NB4 (cell line): ENCODE data around the gene PPP1R9A.

ENCODE experiments used
- DNase-seq: peaks from one replicate; pipeline ENCODE4 v3.0.0; 2010; ENCODE audit warnings: low read depth
- H3K4me3 ChIP-seq: one replicate; pipeline ENCODE4 v1.5.1; 2011; ENCODE audit warnings: mild to moderate bottlenecking, low read depth, low read length, moderate library complexity
- MYC ChIP-seq: IDR thresholded peaks from 2 replicates; pipeline ENCODE4 v1.6.1; 2011; ENCODE audit warnings: low read depth, low read length
- POLR2A ChIP-seq: IDR thresholded peaks from 2 replicates; pipeline ENCODE4 v1.6.1; 2011; ENCODE audit warnings: mild to moderate bottlenecking; ENCODE audit not compliant: insufficient read length; ENCODE audit errors: extremely low read depth
- TF ChIP-seq, protein P1 (sequence below): IDR thresholded peaks from one replicate; pipeline ENCODE4 v1.5.1; 2012; ENCODE audit warnings: low read depth, low read length
- TF ChIP-seq, protein P2 (sequence below): IDR thresholded peaks from 2 replicates; pipeline ENCODE4 v1.6.1; 2011; ENCODE audit warnings: low read depth, low read length

PPP1R9A gene

DNA sequence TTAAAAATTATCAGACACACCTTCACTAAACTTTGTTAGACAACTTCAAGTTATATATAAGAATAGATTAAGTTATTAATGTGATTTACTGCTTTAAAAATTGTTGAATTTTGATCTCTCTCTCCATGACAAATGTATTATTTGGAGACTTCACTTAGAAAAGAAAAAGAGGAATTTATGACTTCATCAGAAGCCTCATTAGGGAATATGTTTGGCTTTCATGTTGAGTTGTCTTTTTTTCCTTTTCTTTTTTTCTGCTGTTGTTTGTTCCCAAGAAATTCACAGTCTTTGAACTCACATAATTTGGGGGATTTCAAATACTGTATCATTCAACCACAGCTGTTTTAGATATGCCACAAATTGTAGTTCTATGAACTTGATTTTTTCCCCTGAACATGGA lies 149.5 kb downstream of the PPP1R9A start:
- no peak overlapping the region for H3K4me3 ChIP-seq
- TF ChIP-seq, protein P1, sequence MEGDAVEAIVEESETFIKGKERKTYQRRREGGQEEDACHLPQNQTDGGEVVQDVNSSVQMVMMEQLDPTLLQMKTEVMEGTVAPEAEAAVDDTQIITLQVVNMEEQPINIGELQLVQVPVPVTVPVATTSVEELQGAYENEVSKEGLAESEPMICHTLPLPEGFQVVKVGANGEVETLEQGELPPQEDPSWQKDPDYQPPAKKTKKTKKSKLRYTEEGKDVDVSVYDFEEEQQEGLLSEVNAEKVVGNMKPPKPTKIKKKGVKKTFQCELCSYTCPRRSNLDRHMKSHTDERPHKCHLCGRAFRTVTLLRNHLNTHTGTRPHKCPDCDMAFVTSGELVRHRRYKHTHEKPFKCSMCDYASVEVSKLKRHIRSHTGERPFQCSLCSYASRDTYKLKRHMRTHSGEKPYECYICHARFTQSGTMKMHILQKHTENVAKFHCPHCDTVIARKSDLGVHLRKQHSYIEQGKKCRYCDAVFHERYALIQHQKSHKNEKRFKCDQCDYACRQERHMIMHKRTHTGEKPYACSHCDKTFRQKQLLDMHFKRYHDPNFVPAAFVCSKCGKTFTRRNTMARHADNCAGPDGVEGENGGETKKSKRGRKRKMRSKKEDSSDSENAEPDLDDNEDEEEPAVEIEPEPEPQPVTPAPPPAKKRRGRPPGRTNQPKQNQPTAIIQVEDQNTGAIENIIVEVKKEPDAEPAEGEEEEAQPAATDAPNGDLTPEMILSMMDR, result no peak
- no peak for DNase-seq

DNA sequence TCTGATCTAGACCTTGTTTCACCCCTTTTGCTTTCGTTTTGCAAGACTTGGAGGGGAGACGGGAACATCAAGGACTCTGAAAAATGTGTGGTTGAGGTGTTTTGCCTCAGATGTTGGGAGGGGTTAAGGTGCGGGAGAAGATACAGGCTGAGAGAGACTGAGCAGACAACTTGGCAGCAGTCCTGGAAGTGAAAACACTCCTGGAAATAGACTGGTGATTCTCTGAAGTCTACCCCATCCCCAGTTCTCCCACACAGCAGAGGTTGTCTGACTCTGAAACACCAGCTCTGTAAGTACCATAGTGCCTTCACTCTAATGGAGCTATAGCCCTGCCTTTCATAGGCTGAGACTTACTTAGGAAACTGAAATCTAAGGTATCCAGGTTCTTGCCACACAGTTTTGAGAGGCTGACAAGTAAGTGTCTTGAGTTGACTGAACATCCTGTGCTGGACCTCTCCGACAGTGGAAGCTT lies 152.5 kb downstream of the PPP1R9A start:
- H3K4me3 ChIP-seq, result no peak overlapping the region
- TF ChIP-seq POLR2A, result no peak
- TF ChIP-seq, protein P2, sequence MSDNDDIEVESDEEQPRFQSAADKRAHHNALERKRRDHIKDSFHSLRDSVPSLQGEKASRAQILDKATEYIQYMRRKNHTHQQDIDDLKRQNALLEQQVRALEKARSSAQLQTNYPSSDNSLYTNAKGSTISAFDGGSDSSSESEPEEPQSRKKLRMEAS, result no peak
- no peak for TF ChIP-seq MYC
- TF ChIP-seq, protein P1, result no peak
- no peak for DNase-seq

DNA sequence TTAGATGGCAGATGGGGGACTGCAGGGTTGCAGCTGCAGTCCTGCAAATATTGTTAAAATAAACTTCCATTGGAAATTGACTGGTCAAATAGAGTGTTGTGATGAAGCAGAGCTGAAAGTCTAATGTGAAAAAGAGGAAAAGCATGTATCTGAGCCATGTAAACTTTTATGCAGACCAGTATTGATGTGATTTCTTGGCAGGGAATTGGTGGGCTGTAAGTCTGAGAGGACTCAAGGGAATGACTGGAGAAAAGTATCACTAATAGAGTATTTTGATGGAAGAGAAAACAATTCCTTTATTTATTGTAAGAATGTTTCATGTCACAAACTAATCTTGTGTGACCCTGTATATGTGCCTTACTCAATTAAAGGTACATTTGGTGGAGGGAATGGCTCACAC lies 155.5 kb downstream of the PPP1R9A start:
- TF ChIP-seq MYC, result no peak
- TF ChIP-seq POLR2A, result no peak
- TF ChIP-seq, protein P1, result no peak
- TF ChIP-seq, protein P2, result no peak
- DNase-seq, result no peak

DNA sequence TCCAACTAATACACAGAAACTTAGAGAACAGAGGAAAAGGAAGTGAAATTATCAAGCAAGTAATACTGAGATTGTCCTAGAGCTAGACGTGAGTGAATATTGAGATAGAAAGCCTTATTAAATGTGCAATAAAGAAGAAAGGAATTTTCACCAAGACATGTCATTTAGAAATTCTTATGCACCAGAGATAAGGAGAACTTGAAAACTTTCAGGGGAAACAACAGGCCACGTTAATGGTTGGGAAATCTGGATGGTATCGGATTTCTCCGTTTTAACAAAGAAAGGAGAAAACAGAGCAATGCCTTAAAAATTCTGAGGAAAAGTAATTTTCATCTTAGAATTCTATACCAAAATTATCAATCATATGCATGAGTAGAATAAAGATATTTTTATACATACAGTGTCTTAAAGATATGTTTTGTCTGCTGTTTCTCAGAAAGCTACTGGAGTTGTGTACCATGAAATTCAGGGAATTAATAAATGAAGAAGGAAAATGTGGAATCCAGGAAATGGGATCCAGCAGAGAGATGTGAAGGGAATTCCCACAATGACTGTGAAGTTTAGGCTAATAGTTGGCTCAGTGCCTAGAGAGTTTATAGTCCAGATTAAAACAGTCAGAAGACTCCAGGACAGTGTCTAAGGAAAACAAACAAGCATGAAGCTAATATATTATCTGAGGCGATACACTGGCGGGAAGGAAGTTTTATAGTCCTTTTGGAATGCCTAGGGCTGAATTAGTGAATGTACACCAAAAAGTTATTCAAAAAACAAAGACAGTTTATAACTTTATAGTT lies 159.5 kb downstream of the PPP1R9A start:
- TF ChIP-seq, protein P1, result no peak
- TF ChIP-seq MYC (no peak), POLR2A (no peak)
- TF ChIP-seq, protein P2, result no peak
- H3K4me3 ChIP-seq, result no peak overlapping the region
- DNase-seq, result no peak

More for the DNA sequence above, 155.5 kb downstream of the PPP1R9A start:
- no peak overlapping the region for H3K4me3 ChIP-seq

DNA sequence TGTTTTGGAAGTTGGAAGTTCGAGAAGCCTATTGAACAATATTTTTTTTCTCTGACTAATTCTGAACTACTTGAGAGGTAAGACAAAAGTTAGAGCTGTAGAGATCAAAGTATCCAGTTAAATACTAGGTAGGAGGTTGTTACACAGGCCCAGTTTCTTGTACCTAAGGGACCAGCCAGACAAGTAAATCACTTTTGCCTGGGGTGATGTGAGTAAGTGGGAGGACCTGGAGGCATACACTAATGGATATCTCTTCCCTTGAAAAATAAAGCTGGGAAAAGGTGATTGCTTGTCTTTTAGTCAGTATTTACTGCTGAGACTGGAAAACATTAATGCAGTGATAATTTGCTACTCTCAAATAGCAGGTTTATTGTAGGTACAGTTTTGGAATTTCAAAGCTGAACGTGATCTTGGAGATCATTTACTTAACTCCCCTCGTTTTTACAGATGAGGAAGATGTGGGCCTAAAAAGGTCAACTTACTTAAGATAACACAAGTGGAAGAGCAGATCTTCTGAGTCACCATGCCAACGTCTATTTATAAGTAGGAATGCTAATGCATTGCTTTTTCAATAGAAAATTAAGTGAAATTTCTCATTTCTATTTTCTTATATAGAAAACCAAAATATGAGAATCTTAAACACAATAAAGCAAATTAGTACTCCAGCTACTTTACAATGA lies 181.3 kb downstream of the PPP1R9A start:
- no peak for DNase-seq
- no peak for TF ChIP-seq POLR2A
- TF ChIP-seq MYC, result no peak
- TF ChIP-seq, protein P1, result no peak
- TF ChIP-seq, protein P2, result no peak
- H3K4me3 ChIP-seq, result no peak overlapping the region
